Smooth muscle cell (in vitro differentiated cells): ENCODE measurements around the gene SERINC5. TPM values are rescaled to one million over a fixed set of nuclear protein-coding genes. Genes with fewer than 3 reads are reported as not detected.

Source experiments
- DNase-seq: peaks from one replicate; lab custom pipeline; 2025; ENCODE audit not compliant: unreplicated experiment; lab: John Stamatoyannopoulos, UW
- H2AFZ ChIP-seq: fragments of 200-600 bp; sonication (generic); 2 replicates; pipeline ENCODE4 v1.6.0; 2016; ENCODE audit warnings: antibody characterized with exemption, low read depth, mild to moderate bottlenecking
- H3F3A ChIP-seq: fragments of 200-600 bp; sonication (generic); 2 replicates; pipeline ENCODE4 v1.6.0; 2017; ENCODE audit warnings: antibody characterized with exemption, low read depth
- H3K27ac ChIP-seq: fragments of 200-600 bp; sonication (generic); 2 replicates; pipeline ENCODE4 v1.5.1; 2016; ENCODE audit warnings: low read depth, mild to moderate bottlenecking
- H3K27me3 ChIP-seq: fragments of 200-600 bp; sonication (generic); 2 replicates; pipeline ENCODE4 v1.6.1; 2016; ENCODE audit warnings: low read depth, mild to moderate bottlenecking
- H3K36me3 ChIP-seq: fragments of 200-600 bp; sonication (generic); 2 replicates; pipeline ENCODE4 v1.5.1; 2016; ENCODE audit warnings: low read depth
- H3K4me1 ChIP-seq: fragments of 200-600 bp; sonication (generic); 2 replicates; pipeline ENCODE4 v1.5.1; 2016; ENCODE audit warnings: low read depth
- H3K4me2 ChIP-seq: fragments of 200-600 bp; sonication (generic); 2 replicates; pipeline ENCODE4 v1.6.0; 2016; ENCODE audit warnings: mild to moderate bottlenecking
- H3K4me3 ChIP-seq: fragments of 200-600 bp; sonication (generic); 2 replicates; pipeline ENCODE4 v1.5.1; 2016; ENCODE audit warnings: mild to moderate bottlenecking
- H3K79me2 ChIP-seq: fragments of 200-600 bp; sonication (generic); 2 replicates; pipeline ENCODE4 v1.6.0; 2016; ENCODE audit warnings: low read depth, mild to moderate bottlenecking
- H3K9ac ChIP-seq: fragments of 200-600 bp; sonication (generic); 2 replicates; pipeline ENCODE4 v1.6.0; 2016; ENCODE audit warnings: low read depth
- H3K9me3 ChIP-seq: fragments of 200-600 bp; sonication (generic); replicated peaks from 2 replicates; pipeline ENCODE4 v1.5.1; 2016; ENCODE audit warnings: low read depth
- H4K20me1 ChIP-seq: fragments of 200-600 bp; sonication (generic); 2 replicates; pipeline ENCODE4 v1.6.0; 2016; ENCODE audit warnings: low read depth
- CTCF ChIP-seq: fragments of 200-600 bp; sonication (generic); IDR thresholded peaks from 2 replicates; pipeline ENCODE4 v1.5.1; 2017; ENCODE audit warnings: borderline replicate concordance, mild to moderate bottlenecking, antibody characterized with exemption; ENCODE audit not compliant: insufficient read depth, poor library complexity, severe bottlenecking
- WGBS: methylation state at CpG from one replicate; pipeline ENCODE4 v1.1.7; 2016; ENCODE audit warnings: low lambda C conversion rate; 5-methylcytosine and 5-hydroxymethylcytosine counted together
- polyA plus RNA-seq: library from polyadenylated mRNA; unstranded; fragments of >200 nt; fragmentation: Nextera tagmentation; extraction: Ambion mirVana; gene quantifications from 2 replicates; pipeline ENCODE4 v1.2.1, GENCODE V29; 2016
- total RNA-seq: library from RNA; depleted of rRNA; stranded (reverse); fragments of >200 nt; gene quantifications from 2 replicates; pipeline ENCODE4 v1.2.3, GENCODE V29; 2014

SERINC5 gene
- total and polyA plus RNA-seq, 2 experiments from 2014 or later: 4.5 to 37.0 TPM

- 96% methylated on average over 8 of the region's 8 CpGs for WGBS
Observed at GRCh38 chr5:80269991-80270438, 14.2 kb upstream of the SERINC5 start.

GRCh38 chr5:80268916-80269315 lies 13.1 kb upstream of the SERINC5 start:
- H3K27ac ChIP-seq: no peak overlapping the region
- no peaks in the 10 kb centered on the region for H3K9me3 ChIP-seq
- H3K36me3 ChIP-seq: no peaks in the 10 kb centered on the region
- peaks cover 9% of the 10 kb centered on the region for H3F3A ChIP-seq
- H3K9ac ChIP-seq: no peak overlapping the region
- H3K4me3 ChIP-seq: no peak overlapping the region
- DNase-seq: no peak
- H3K27me3 ChIP-seq: no peaks in the 10 kb centered on the region
- peak overlapping the region; percentile 56 for H2AFZ ChIP-seq
- TF ChIP-seq CTCF: no peak
- no peaks in the 10 kb centered on the region for H3K79me2 ChIP-seq
- peaks cover 7% of the 10 kb centered on the region for H3K4me1 ChIP-seq
- 72% methylated on average over 5 of the region's 5 CpGs for WGBS
- no peak overlapping the region for H3K4me2 ChIP-seq
- H4K20me1 ChIP-seq: no peaks in the 10 kb centered on the region

More at GRCh38 chr5:80269991-80270438, 14.2 kb upstream of the SERINC5 start:
- Histone ChIP-seq H3K4me2 (no peak overlapping the region), H2AFZ (no peak overlapping the region), H3K4me3 (no peak overlapping the region), H3F3A (peaks cover 9% of the 10 kb centered on the region), H3K79me2 (no peaks in the 10 kb centered on the region), H3K27ac (no peak overlapping the region), H4K20me1 (no peaks in the 10 kb centered on the region), H3K27me3 (no peaks in the 10 kb centered on the region), H3K9ac (no peak overlapping the region), H3K9me3 (no peaks in the 10 kb centered on the region), H3K4me1 (peaks cover 7% of the 10 kb centered on the region), H3K36me3 (no peaks in the 10 kb centered on the region)
- no peak for DNase-seq
- TF ChIP-seq CTCF: no peak

GRCh38 chr5:80266566-80266965 lies 10.7 kb upstream of the SERINC5 start:
- Histone ChIP-seq H3K79me2 (no peaks in the 10 kb centered on the region), H3K36me3 (no peaks in the 10 kb centered on the region), H3K27ac (no peak overlapping the region), H3K9ac (no peak overlapping the region), H4K20me1 (no peaks in the 10 kb centered on the region), H3K9me3 (no peaks in the 10 kb centered on the region), H3K4me3 (no peak overlapping the region), H3K4me2 (no peak overlapping the region), H3K27me3 (no peaks in the 10 kb centered on the region), H3F3A (peaks cover 9% of the 10 kb centered on the region), H2AFZ (no peak overlapping the region), H3K4me1 (peaks cover 7% of the 10 kb centered on the region)
- no peak for TF ChIP-seq CTCF
- WGBS: 81% methylated on average over 2 of the region's 2 CpGs
- DNase-seq: no peak

DNA sequence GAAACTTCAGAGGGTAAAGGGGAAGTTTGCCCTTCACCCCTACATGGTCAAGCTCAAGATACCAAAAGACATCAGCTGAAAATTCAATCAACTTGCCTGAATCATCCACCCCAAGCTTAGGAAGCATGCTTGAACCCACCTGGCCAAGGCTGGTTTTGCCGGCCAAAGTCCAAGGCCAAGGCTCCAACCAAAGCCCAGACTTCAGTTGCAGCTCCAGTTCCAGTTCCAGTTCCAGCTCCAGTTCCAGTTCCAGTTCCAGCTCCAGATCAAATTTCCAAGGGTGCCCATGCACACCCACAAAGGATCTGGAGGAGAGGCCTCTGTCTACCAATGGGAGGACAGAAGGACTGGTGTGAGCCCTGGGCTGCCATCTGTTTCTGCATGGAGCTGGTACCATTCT lies 4.6 kb upstream of the SERINC5 start:
- H3K79me2 ChIP-seq: no peaks in the 10 kb centered on the region
- H3K27ac ChIP-seq: no peak overlapping the region
- DNase-seq: no peak
- TF ChIP-seq CTCF: no peak
- no peaks in the 10 kb centered on the region for H3F3A ChIP-seq
- no peaks in the 10 kb centered on the region for H3K36me3 ChIP-seq
- no peak overlapping the region for H2AFZ ChIP-seq
- H3K4me3 ChIP-seq: no peak overlapping the region
- H3K27me3 ChIP-seq: no peaks in the 10 kb centered on the region
- no peak overlapping the region for H3K9ac ChIP-seq
- no peaks in the 10 kb centered on the region for H4K20me1 ChIP-seq
- H3K9me3 ChIP-seq: no peaks in the 10 kb centered on the region
- 100% methylated on average over 1 of the region's 1 CpG for WGBS
- H3K4me2 ChIP-seq: no peak overlapping the region
- peaks cover 11% of the 10 kb centered on the region for H3K4me1 ChIP-seq
